Activated naive CD4-positive, alpha-beta T cell treated with anti-CD3 and anti-CD28 coated beads, Interleukin-2, amount 50 U/mL, for 24 hours (primary cell): ENCODE measurements around the gene LYPD4.
A peak's percentile ranks its signal among the peaks of the same experiment; 100 is the strongest.

ENCODE experiments used
- H3K27ac Mint-ChIP-seq: one replicate; pipeline ENCODE4 v1.8.0; 2021; ENCODE audit warnings: mild to moderate bottlenecking, mixed read lengths
- H3K27me3 Mint-ChIP-seq: one replicate; pipeline ENCODE4 v1.8.0; 2021; ENCODE audit warnings: mixed read lengths
- H3K36me3 Mint-ChIP-seq: one replicate; pipeline ENCODE4 v1.8.0; 2021; ENCODE audit warnings: mixed read lengths
- H3K4me1 Mint-ChIP-seq: one replicate; pipeline ENCODE4 v1.8.0; 2021; ENCODE audit warnings: mixed read lengths
- H3K4me3 Mint-ChIP-seq: one replicate; pipeline ENCODE4 v1.8.0; 2021; ENCODE audit warnings: mild to moderate bottlenecking, mixed read lengths
- H3K9me3 Mint-ChIP-seq: one replicate; pipeline ENCODE4 v1.8.0; 2021; ENCODE audit warnings: mixed read lengths

LYPD4 gene

GRCh38 chr19:41863209-41863931 is 18.9 kb upstream of the LYPD4 start:
- Mint-ChIP-seq H3K27ac (peak overlapping the region; percentile 95), H3K4me1 (peaks cover 57% of the 10 kb centered on the region)

DNA sequence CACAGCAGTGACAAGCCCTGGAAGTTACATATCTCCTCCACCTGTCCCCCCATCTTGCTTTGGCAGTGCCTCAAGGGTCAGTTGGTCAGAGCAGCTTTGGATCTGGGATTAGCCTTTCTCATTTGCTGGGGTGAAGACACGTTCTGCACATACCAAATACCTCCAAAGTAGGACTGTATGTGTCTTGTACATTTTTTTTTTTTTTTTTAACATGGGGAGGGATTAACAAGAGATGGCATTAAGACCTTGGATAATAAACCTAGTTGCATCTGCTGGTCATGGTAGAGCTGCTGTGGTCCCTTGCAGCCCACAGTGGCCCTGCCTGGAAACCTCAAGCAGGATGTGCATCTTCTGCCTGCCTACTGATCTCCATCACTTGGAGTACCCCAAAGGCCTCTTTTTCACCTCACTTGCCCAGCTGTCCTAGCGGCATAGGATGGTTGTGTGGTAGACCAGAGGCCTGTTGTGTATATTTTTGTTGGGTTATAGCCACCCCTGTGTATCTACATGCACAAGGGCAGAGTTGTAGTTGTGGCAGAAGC is 18.0 kb upstream of the LYPD4 start:
- peaks cover 48% of the 10 kb centered on the region for H3K4me1 Mint-ChIP-seq
- H3K36me3 Mint-ChIP-seq, result peaks cover 30% of the 10 kb centered on the region
- H3K27ac Mint-ChIP-seq, result peak overlapping the region; percentile 95
- no peaks in the 10 kb centered on the region for H3K27me3 Mint-ChIP-seq
- peak overlapping the region; percentile 92 for H3K4me3 Mint-ChIP-seq
- no peaks in the 10 kb centered on the region for H3K9me3 Mint-ChIP-seq

More at GRCh38 chr19:41863209-41863931, 18.9 kb upstream of the LYPD4 start:
- H3K36me3 Mint-ChIP-seq, result peaks cover 36% of the 10 kb centered on the region
- no peaks in the 10 kb centered on the region for H3K27me3 Mint-ChIP-seq
- H3K9me3 Mint-ChIP-seq, result no peaks in the 10 kb centered on the region
- peak overlapping the region; percentile 92 for H3K4me3 Mint-ChIP-seq

- Mint-ChIP-seq H3K4me1 (peaks cover 47% of the 10 kb centered on the region), H3K36me3 (peaks cover 30% of the 10 kb centered on the region), H3K27me3 (no peaks in the 10 kb centered on the region), H3K9me3 (no peaks in the 10 kb centered on the region), H3K27ac (peak overlapping the region; percentile 95), H3K4me3 (peak overlapping the region; percentile 92)
Observed at GRCh38 chr19:41861846-41862245, 17.4 kb upstream of the LYPD4 start.

DNA sequence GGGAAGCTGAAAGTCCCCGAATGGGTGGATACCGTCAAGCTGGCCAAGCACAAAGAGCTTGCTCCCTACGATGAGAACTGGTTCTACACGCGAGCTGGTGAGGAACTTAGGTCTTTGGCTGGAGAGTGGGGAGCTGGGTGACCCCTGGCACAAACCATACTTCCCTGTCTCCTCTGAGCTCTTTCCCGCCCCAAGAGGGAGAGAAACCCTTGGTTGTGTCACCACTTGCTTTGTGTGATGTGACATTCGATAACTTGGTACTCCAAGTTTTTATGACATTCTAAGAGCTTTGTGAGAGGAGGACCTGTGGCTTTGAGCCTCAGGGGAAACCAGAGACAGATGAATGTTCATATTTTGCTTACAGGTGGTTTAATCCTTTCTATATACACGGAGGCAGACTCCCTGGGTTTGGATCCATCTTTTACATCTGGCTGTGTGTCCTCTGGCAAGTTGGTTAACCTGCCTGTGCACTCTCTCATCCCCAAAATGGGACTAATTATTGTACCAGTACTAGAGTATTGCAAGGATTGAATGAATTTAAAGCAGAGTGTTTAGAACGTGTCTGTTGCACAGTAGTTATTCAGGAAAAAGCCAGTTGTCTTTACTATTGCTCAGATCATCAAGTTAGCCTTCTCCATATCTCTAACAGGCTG is 16.8 kb upstream of the LYPD4 start:
- Mint-ChIP-seq H3K36me3 (peaks cover 30% of the 10 kb centered on the region), H3K4me3 (peak overlapping the region; percentile 92), H3K27ac (peak overlapping the region; percentile 95), H3K9me3 (no peaks in the 10 kb centered on the region), H3K27me3 (no peaks in the 10 kb centered on the region), H3K4me1 (peaks cover 43% of the 10 kb centered on the region)

GRCh38 chr19:41860419-41861115 is 16.1 kb upstream of the LYPD4 start:
- Mint-ChIP-seq H3K27ac (peak overlapping the region; percentile 95), H3K9me3 (no peaks in the 10 kb centered on the region), H3K4me3 (peak overlapping the region; percentile 92), H3K36me3 (peaks cover 29% of the 10 kb centered on the region), H3K4me1 (peaks cover 40% of the 10 kb centered on the region), H3K27me3 (no peaks in the 10 kb centered on the region)

GRCh38 chr19:41859618-41860418 is 15.3 kb upstream of the LYPD4 start, which contains the start of gene RPS19:
Gene RPS19 (plus strand): TSS chr19:41860255. CDS start chr19:41860775, 520 bp downstream.
- H3K27ac Mint-ChIP-seq, result peak within 1 kb of the TSS; percentile 98
- H3K4me1 Mint-ChIP-seq, result peaks cover 40% of the 10 kb centered on the region
- H3K9me3 Mint-ChIP-seq, result no peaks in the 10 kb centered on the region
- H3K36me3 Mint-ChIP-seq, result peaks cover 29% of the 10 kb centered on the region
- H3K27me3 Mint-ChIP-seq, result no peaks in the 10 kb centered on the region
- peak within 1 kb of the TSS; percentile 92 for H3K4me3 Mint-ChIP-seq

GRCh38 chr19:41859213-41859617 is 14.7 kb upstream of the LYPD4 start:
- Mint-ChIP-seq H3K4me3 (peak overlapping the region; percentile 91), H3K9me3 (no peaks in the 10 kb centered on the region), H3K36me3 (peaks cover 28% of the 10 kb centered on the region), H3K27ac (peak overlapping the region; percentile 98), H3K27me3 (no peaks in the 10 kb centered on the region), H3K4me1 (peaks cover 34% of the 10 kb centered on the region)

DNA sequence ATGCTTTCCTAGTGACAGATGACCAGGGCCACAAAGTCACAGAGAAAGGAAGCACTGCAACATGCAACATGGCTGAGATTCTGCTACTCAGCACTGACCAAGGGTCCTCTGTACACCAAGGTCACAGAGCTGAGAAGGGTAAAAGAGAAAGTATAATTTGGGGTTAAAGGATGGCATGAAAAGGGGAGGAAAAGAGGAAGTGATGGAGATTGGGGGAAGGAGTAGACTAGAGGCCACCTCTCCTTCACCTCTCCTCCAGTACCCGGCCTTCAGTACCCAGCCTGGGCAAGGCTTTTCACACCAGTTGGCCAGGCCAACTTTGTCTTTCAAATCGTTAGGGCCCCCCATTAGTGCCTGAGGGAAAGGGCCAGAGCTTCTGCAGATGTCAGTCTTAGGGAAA is 9.3 kb upstream of the LYPD4 start:
- H3K27me3 Mint-ChIP-seq, result no peaks in the 10 kb centered on the region
- H3K4me1 Mint-ChIP-seq, result no peaks in the 10 kb centered on the region
- H3K4me3 Mint-ChIP-seq, result no peak overlapping the region
- H3K36me3 Mint-ChIP-seq, result no peaks in the 10 kb centered on the region
- no peaks in the 10 kb centered on the region for H3K9me3 Mint-ChIP-seq
- H3K27ac Mint-ChIP-seq, result no peak overlapping the region

GRCh38 chr19:41853344-41853743 is 8.9 kb upstream of the LYPD4 start:
- no peak overlapping the region for H3K27ac Mint-ChIP-seq
- no peaks in the 10 kb centered on the region for H3K27me3 Mint-ChIP-seq
- no peak overlapping the region for H3K4me3 Mint-ChIP-seq

GRCh38 chr19:41851456-41851855 is 7.0 kb upstream of the LYPD4 start:
- no peak overlapping the region for H3K27ac Mint-ChIP-seq
- no peaks in the 10 kb centered on the region for H3K27me3 Mint-ChIP-seq
- H3K4me1 Mint-ChIP-seq, result no peaks in the 10 kb centered on the region
- no peak overlapping the region for H3K4me3 Mint-ChIP-seq
- no peaks in the 10 kb centered on the region for H3K36me3 Mint-ChIP-seq
- H3K9me3 Mint-ChIP-seq, result no peaks in the 10 kb centered on the region

More at GRCh38 chr19:41853344-41853743, 8.9 kb upstream of the LYPD4 start:
- Mint-ChIP-seq H3K4me1 (no peaks in the 10 kb centered on the region), H3K36me3 (no peaks in the 10 kb centered on the region), H3K9me3 (no peaks in the 10 kb centered on the region)

- Mint-ChIP-seq H3K27me3 (no peaks in the 10 kb centered on the region), H3K27ac (no peak overlapping the region), H3K4me3 (no peak overlapping the region), H3K4me1 (no peaks in the 10 kb centered on the region), H3K9me3 (no peaks in the 10 kb centered on the region), H3K36me3 (no peaks in the 10 kb centered on the region)
Observed at GRCh38 chr19:41850381-41850780, 5.9 kb upstream of the LYPD4 start.

DNA sequence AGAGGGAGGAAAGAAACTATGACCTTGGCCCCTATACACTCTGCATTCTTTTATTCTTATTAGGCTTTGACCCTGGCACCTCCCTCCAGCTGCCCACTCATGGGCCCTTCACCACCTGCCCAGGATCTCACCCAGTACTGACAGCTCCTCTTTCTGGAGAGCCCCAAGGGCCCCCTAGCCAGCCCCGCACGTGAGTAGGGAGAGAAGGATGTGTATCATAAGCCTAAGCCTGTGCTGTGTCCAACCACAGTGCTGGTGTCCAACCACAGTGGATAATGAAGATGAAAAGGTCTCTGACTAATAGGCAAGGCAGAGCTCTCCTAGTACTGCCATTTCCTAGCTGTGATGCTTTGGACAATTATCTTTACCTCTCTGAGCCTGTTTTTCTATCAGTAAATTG is 4.6 kb upstream of the LYPD4 start:
- Mint-ChIP-seq H3K4me1 (no peaks in the 10 kb centered on the region), H3K9me3 (no peaks in the 10 kb centered on the region), H3K4me3 (no peak overlapping the region), H3K36me3 (no peaks in the 10 kb centered on the region), H3K27ac (no peak overlapping the region), H3K27me3 (no peaks in the 10 kb centered on the region)

DNA sequence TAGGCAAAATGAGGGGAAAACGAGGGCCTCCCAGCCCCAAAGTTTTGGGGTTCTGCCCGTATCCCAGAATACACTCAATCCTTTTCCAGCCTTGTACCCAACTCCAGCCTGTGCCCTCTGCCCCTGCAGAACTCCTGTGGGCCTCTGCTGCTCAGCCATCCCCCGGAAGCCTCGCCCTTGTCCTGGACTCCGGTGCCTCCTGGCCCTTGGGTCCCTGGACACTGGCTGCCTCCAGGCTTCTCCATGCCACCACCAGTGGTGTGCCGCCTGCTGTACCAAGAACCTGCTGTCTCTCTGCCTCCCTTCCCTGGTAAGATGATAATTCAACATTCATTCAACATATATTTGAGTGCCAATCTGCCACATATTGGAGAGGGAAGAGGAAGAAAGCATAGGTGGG is 4.2 kb upstream of the LYPD4 start:
- Mint-ChIP-seq H3K36me3 (no peaks in the 10 kb centered on the region), H3K27me3 (no peaks in the 10 kb centered on the region), H3K9me3 (no peaks in the 10 kb centered on the region), H3K27ac (no peak overlapping the region), H3K4me1 (no peaks in the 10 kb centered on the region), H3K4me3 (no peak overlapping the region)

DNA sequence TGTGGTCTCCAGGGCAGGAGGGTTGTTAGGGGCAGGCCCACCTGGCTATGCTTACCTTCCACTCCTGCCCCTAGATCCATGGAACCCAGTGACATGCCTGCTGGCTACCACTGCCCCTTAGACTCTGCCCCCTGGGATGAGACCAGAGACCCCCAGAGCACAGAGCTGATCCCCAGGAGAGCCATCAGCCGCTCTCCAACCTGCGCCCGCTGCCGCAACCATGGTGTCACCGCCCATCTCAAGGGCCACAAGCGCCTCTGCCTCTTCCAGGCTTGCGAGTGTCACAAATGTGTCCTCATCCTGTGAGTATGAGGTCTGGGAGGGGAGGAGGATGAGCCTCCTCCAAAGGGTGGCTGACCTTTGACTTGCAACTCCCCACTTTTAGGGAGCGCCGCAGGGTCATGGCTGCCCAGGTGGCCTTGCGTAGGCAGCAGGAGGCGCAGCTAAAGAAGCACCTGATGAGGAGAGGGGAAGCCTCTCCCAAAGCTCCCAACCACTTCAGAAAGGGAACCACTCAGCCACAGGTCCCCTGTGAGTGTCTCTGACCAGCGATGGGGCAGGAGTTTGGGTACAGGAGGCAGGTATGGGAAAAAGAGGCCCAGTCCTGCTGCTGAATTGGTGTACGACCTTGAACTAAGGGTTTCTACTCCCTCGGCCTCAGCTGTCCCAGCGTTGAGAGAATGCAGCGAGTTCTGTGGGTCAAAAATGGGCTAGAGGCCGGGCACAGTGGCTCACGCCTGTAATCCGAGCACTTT is 3.0 kb upstream of the LYPD4 start:
- Mint-ChIP-seq H3K27ac (no peak overlapping the region), H3K4me3 (no peak overlapping the region), H3K27me3 (no peaks in the 10 kb centered on the region), H3K36me3 (no peaks in the 10 kb centered on the region), H3K9me3 (no peaks in the 10 kb centered on the region), H3K4me1 (no peaks in the 10 kb centered on the region)
